ACC112 (cell line): ENCODE measurements around the gene MSTO1.
"Not testable (repeated sequence)": the region's sequence is repeated elsewhere in the genome, so short reads cannot be mapped to it uniquely, and the experiment has no call there.

ENCODE experiments used
- H2AFZ ChIP-seq: fragments of 200-600 bp; sonication (generic); one replicate; pipeline ENCODE4 v1.6.0; 2017; ENCODE audit warnings: antibody characterized with exemption, low read length; ENCODE audit not compliant: unreplicated experiment
- H3K27ac ChIP-seq: fragments of 200-600 bp; sonication (generic); 2 replicates; pipeline ENCODE4 v1.5.1; 2014; ENCODE audit warnings: low read depth, mild to moderate bottlenecking, antibody characterized with exemption, low read length, moderate library complexity
- H3K27me3 ChIP-seq: fragments of 200-600 bp; sonication (generic); 2 replicates; pipeline ENCODE4 v1.6.1; 2014; ENCODE audit warnings: mild to moderate bottlenecking, antibody characterized with exemption, low read length, moderate library complexity, mixed read lengths; ENCODE audit not compliant: insufficient read depth
- H3K36me3 ChIP-seq: fragments of 200-600 bp; sonication (generic); 2 replicates; pipeline ENCODE4 v1.6.1; 2016; ENCODE audit warnings: mild to moderate bottlenecking, antibody characterized with exemption, low read length, moderate library complexity, mixed read lengths; ENCODE audit not compliant: insufficient read depth
- H3K4me1 ChIP-seq: fragments of 200-600 bp; sonication (generic); one replicate; pipeline ENCODE4 v1.6.1; 2016; ENCODE audit warnings: low read length, mixed read lengths; ENCODE audit not compliant: insufficient read depth, unreplicated experiment, control insufficient read depth
- H3K4me3 ChIP-seq: fragments of 200-600 bp; sonication (generic); 2 replicates; pipeline ENCODE4 v1.5.1; 2014; ENCODE audit warnings: mild to moderate bottlenecking, low read depth, low read length
- H3K79me2 ChIP-seq: fragments of 200-600 bp; sonication (generic); one replicate; pipeline ENCODE4 v1.6.0; 2016; ENCODE audit warnings: low read length; ENCODE audit not compliant: control insufficient read depth, unreplicated experiment, insufficient read depth

The MSTO1 gene

GRCh38 chr1:155649676-155650075 lies 39.7 kb downstream of the MSTO1 start:
- Histone ChIP-seq H3K27me3 (no peaks in the 10 kb centered on the region), H3K4me1 (peaks cover 42% of the 10 kb centered on the region), H3K79me2 (no peaks in the 10 kb centered on the region), H2AFZ (no peak overlapping the region), H3K4me3 (no peak overlapping the region), H3K27ac (no peak overlapping the region), H3K36me3 (no peaks in the 10 kb centered on the region)

- Histone ChIP-seq H3K27ac (no peak overlapping the region), H2AFZ (no peak overlapping the region), H3K4me1 (peaks cover 38% of the 10 kb centered on the region), H3K4me3 (no peak overlapping the region), H3K27me3 (no peaks in the 10 kb centered on the region), H3K79me2 (no peaks in the 10 kb centered on the region), H3K36me3 (no peaks in the 10 kb centered on the region)
These were observed 40.3 kb downstream of the MSTO1 start for GRCh38 chr1:155650231-155650757.

GRCh38 chr1:155651861-155652661 lies 42.0 kb downstream of the MSTO1 start:
- Histone ChIP-seq H3K27me3 (no peaks in the 10 kb centered on the region), H3K4me3 (peak overlapping the region; percentile 67), H3K79me2 (no peaks in the 10 kb centered on the region), H2AFZ (no peak overlapping the region), H3K4me1 (peaks cover 21% of the 10 kb centered on the region), H3K36me3 (no peaks in the 10 kb centered on the region), H3K27ac (peak overlapping the region; percentile 69)

GRCh38 chr1:155652951-155653350 lies 42.9 kb downstream of the MSTO1 start:
- Histone ChIP-seq H3K27ac (no peak overlapping the region), H3K4me1 (peaks cover 21% of the 10 kb centered on the region), H2AFZ (no peak overlapping the region), H3K27me3 (no peaks in the 10 kb centered on the region), H3K79me2 (no peaks in the 10 kb centered on the region), H3K4me3 (no peak overlapping the region), H3K36me3 (no peaks in the 10 kb centered on the region)

GRCh38 chr1:155657463-155657862 lies 47.4 kb downstream of the MSTO1 start:
- H2AFZ ChIP-seq, result no peak overlapping the region
- no peak overlapping the region for H3K27ac ChIP-seq
- no peaks in the 10 kb centered on the region for H3K79me2 ChIP-seq
- H3K36me3 ChIP-seq, result peaks cover 16% of the 10 kb centered on the region
- no peak overlapping the region for H3K4me3 ChIP-seq
- no peaks in the 10 kb centered on the region for H3K27me3 ChIP-seq
- peaks cover 3% of the 10 kb centered on the region for H3K4me1 ChIP-seq

GRCh38 chr1:155661239-155661638 lies 51.2 kb downstream of the MSTO1 start:
- H3K36me3 ChIP-seq, result peaks cover 19% of the 10 kb centered on the region
- not testable (repeated sequence) for H2AFZ ChIP-seq, H3K27me3 ChIP-seq, H3K27ac ChIP-seq, H3K79me2 ChIP-seq, H3K4me3 ChIP-seq, H3K4me1 ChIP-seq
